ENCODE results near the gene TERT.
"Not testable (repeated sequence)": the region's sequence is repeated elsewhere in the genome, so short reads cannot be mapped to it uniquely, and the experiment has no call there.

The TERT gene

GRCh38 chr5:1292846-1293415 lies 1.9 kb downstream of the TERT start:
- TF ChIP-seq CTCF (IDR thresholded peaks at IDR 0.05; ENCODE audit: borderline replicate concordance, control extremely low read depth, extremely low read depth, insufficient read depth, missing control alignments), result no peak
- in situ Hi-C loops (cut with MboI; ENCODE audit: low sequenced_read_pairs, unreplicated experiment), result no loop called here
- DNase-seq (ENCODE audit: low spot score), result no peak

GRCh38 chr5:1292139-1292538 lies 2.7 kb downstream of the TERT start:
- DNase-seq (ENCODE audit: low spot score), result no peak
- TF ChIP-seq CTCF (IDR thresholded peaks at IDR 0.05; ENCODE audit: borderline replicate concordance, control extremely low read depth, extremely low read depth, insufficient read depth, missing control alignments), result no peak

GRCh38 chr5:1291611-1292080 lies 3.2 kb downstream of the TERT start:
- no peak for DNase-seq (ENCODE audit: low spot score)
- in situ Hi-C loops (cut with MboI; ENCODE audit: low sequenced_read_pairs, unreplicated experiment), result no loop called here
- no peak for TF ChIP-seq CTCF (IDR thresholded peaks at IDR 0.05; ENCODE audit: borderline replicate concordance, control extremely low read depth, extremely low read depth, insufficient read depth, missing control alignments)

More at GRCh38 chr5:1292139-1292538, 2.7 kb downstream of the TERT start:
- in situ Hi-C loops (cut with MboI; ENCODE audit: low sequenced_read_pairs, unreplicated experiment), result no loop called here

GRCh38 chr5:1290956-1291355 lies 3.9 kb downstream of the TERT start:
- in situ Hi-C loops (cut with MboI; ENCODE audit: low sequenced_read_pairs, unreplicated experiment); DNase-seq (ENCODE audit: low spot score): not testable (repeated sequence)

GRCh38 chr5:1289559-1289958 lies 5.3 kb downstream of the TERT start:
- in situ Hi-C loops (cut with MboI; ENCODE audit: low sequenced_read_pairs, unreplicated experiment); DNase-seq (ENCODE audit: low spot score): not testable (repeated sequence)

- no peak for DNase-seq (ENCODE audit: low spot score)
- in situ Hi-C loops (cut with MboI; ENCODE audit: low sequenced_read_pairs, unreplicated experiment), result no loop called here
- no peak for TF ChIP-seq CTCF (IDR thresholded peaks at IDR 0.05; ENCODE audit: borderline replicate concordance, control extremely low read depth, extremely low read depth, insufficient read depth, missing control alignments)
Observed at GRCh38 chr5:1288439-1289335, 6.2 kb downstream of the TERT start.

GRCh38 chr5:1285883-1286291 lies 9.0 kb downstream of the TERT start:
- no peak for TF ChIP-seq CTCF (IDR thresholded peaks at IDR 0.05; ENCODE audit: borderline replicate concordance, control extremely low read depth, extremely low read depth, insufficient read depth, missing control alignments)
- DNase-seq (ENCODE audit: low spot score), result no peak
- in situ Hi-C loops (cut with MboI; ENCODE audit: low sequenced_read_pairs, unreplicated experiment), result no loop called here

All from GM13976 (cell line).